IPS DF 6.9 (cell line): ENCODE results near the gene ATP8B2.
"Not testable (repeated sequence)": the region's sequence is repeated elsewhere in the genome, so short reads cannot be mapped to it uniquely, and the experiment has no call there.

Experiments used
- DNase-seq: peaks from one replicate; pipeline ENCODE4 v3.0.0-alpha.2; 2013; ENCODE audit warnings: low read depth, low spot score
- H3K27ac ChIP-seq: one replicate; pipeline ENCODE4 v1.5.1; 2013; ENCODE audit warnings: low read length, control low read depth
- H3K27me3 ChIP-seq: 2 replicates; pipeline ENCODE4 v1.6.1; 2013; ENCODE audit warnings: mild to moderate bottlenecking, low read length; ENCODE audit not compliant: control insufficient read depth, insufficient read depth
- H3K36me3 ChIP-seq: 2 replicates; pipeline ENCODE4 v1.6.1; 2013; ENCODE audit warnings: low read length; ENCODE audit not compliant: control insufficient read depth, insufficient read depth
- H3K4me1 ChIP-seq: 2 replicates; pipeline ENCODE4 v1.6.1; 2013; ENCODE audit warnings: low read length; ENCODE audit not compliant: control insufficient read depth, insufficient read depth
- H3K4me3 ChIP-seq: 2 replicates; pipeline ENCODE4 v1.5.1; 2013; ENCODE audit warnings: mild to moderate bottlenecking, low read length
- H3K9me3 ChIP-seq: 2 replicates; pipeline ENCODE4 v1.6.1; 2013; ENCODE audit warnings: low read length, inconsistent platforms; ENCODE audit not compliant: control insufficient read depth, insufficient read depth
- WGBS: extraction: QIAGEN DNeasy Blood & Tissue Kit; methylation state at CpG from one replicate; pipeline ENCODE4 v1.1.7; 2013; ENCODE audit warnings: mixed read lengths, missing lambda C conversion rate; ENCODE audit not compliant: insufficient read length, insufficient coverage; 5-methylcytosine and 5-hydroxymethylcytosine counted together

Gene ATP8B2

GRCh38 chr1:154309136-154309535 is 16.2 kb upstream of the ATP8B2 start:
- H3K27ac ChIP-seq, H3K4me1 ChIP-seq, H3K27me3 ChIP-seq, DNase-seq, H3K9me3 ChIP-seq, H3K4me3 ChIP-seq, H3K36me3 ChIP-seq: not testable (repeated sequence)
- WGBS, result no CpG with 5 or more reads among the region's 7 CpGs

- not testable (repeated sequence) for H3K4me3 ChIP-seq, H3K27me3 ChIP-seq, H3K27ac ChIP-seq, DNase-seq, H3K9me3 ChIP-seq, H3K4me1 ChIP-seq, H3K36me3 ChIP-seq
- WGBS, result 100% methylated on average over 1 of the region's 13 CpGs
Observed at GRCh38 chr1:154312229-154313065, 12.9 kb upstream of the ATP8B2 start.

- H3K36me3 ChIP-seq, result no peaks in the 10 kb centered on the region
- H3K27me3 ChIP-seq, result no peaks in the 10 kb centered on the region
- H3K9me3 ChIP-seq, result no peaks in the 10 kb centered on the region
- no peaks in the 10 kb centered on the region for H3K4me1 ChIP-seq
- DNase-seq, result no peak
- WGBS, result no CpG with 5 or more reads among the region's 10 CpGs
- H3K4me3 ChIP-seq, result no peak overlapping the region
- no peak overlapping the region for H3K27ac ChIP-seq
Observed at GRCh38 chr1:154313066-154313356, 12.3 kb upstream of the ATP8B2 start.

- H3K27me3 ChIP-seq, DNase-seq, H3K4me1 ChIP-seq, H3K36me3 ChIP-seq, H3K4me3 ChIP-seq, H3K9me3 ChIP-seq, H3K27ac ChIP-seq: not testable (repeated sequence)
- no CpG with 5 or more reads among the region's 3 CpGs for WGBS
Observed at GRCh38 chr1:154314226-154314625, 11.1 kb upstream of the ATP8B2 start.

- WGBS, result no CpG with 5 or more reads among the region's 1 CpG
- Histone ChIP-seq H3K4me3 (no peak overlapping the region), H3K9me3 (no peaks in the 10 kb centered on the region), H3K36me3 (no peaks in the 10 kb centered on the region), H3K27me3 (no peaks in the 10 kb centered on the region), H3K4me1 (no peaks in the 10 kb centered on the region), H3K27ac (no peak overlapping the region)
- DNase-seq, result no peak
Observed at GRCh38 chr1:154316704-154317103, 8.6 kb upstream of the ATP8B2 start.

- no peaks in the 10 kb centered on the region for H3K9me3 ChIP-seq
- no peaks in the 10 kb centered on the region for H3K36me3 ChIP-seq
- no peak overlapping the region for H3K4me3 ChIP-seq
- H3K27ac ChIP-seq, result no peak overlapping the region
- no CpG with 5 or more reads among the region's 4 CpGs for WGBS
- no peak for DNase-seq
- no peaks in the 10 kb centered on the region for H3K4me1 ChIP-seq
- no peaks in the 10 kb centered on the region for H3K27me3 ChIP-seq
Observed at GRCh38 chr1:154318386-154318785, 6.9 kb upstream of the ATP8B2 start.

- no peak within 1 kb of the TSS for H3K4me3 ChIP-seq
- no peaks in the 10 kb centered on the region for H3K36me3 ChIP-seq
- WGBS, result 100% methylated on average over 2 of the region's 9 CpGs
- no peaks in the 10 kb centered on the region for H3K27me3 ChIP-seq
- no peak for DNase-seq
- no peaks in the 10 kb centered on the region for H3K9me3 ChIP-seq
- H3K4me1 ChIP-seq, result no peaks in the 10 kb centered on the region
- H3K27ac ChIP-seq, result no peak within 1 kb of the TSS
Observed at GRCh38 chr1:154320882-154321608, 4.3 kb upstream of the ATP8B2 start, which contains the start of gene AQP10. TSS of gene AQP10 (plus strand) at chr1:154321093. CDS start at chr1:154321156, 63 bp downstream.

- not testable (repeated sequence) for DNase-seq, H3K36me3 ChIP-seq, H3K4me1 ChIP-seq, H3K4me3 ChIP-seq, H3K27ac ChIP-seq, H3K27me3 ChIP-seq, H3K9me3 ChIP-seq
Observed at GRCh38 chr1:154321609-154321934, 3.8 kb upstream of the ATP8B2 start.

GRCh38 chr1:154323493-154323892 is 1.8 kb upstream of the ATP8B2 start:
- Histone ChIP-seq H3K4me3 (no peak overlapping the region), H3K4me1 (peaks cover 10% of the 10 kb centered on the region; the same call in 1 of the 2 replicates), H3K27me3 (no peaks in the 10 kb centered on the region), H3K36me3 (no peaks in the 10 kb centered on the region), H3K27ac (no peak overlapping the region), H3K9me3 (no peaks in the 10 kb centered on the region)
- DNase-seq, result no peak
- WGBS, result no CpG with 5 or more reads among the region's 7 CpGs

GRCh38 chr1:154324241-154324640 is 1.1 kb upstream of the ATP8B2 start:
- no peak for DNase-seq
- Histone ChIP-seq H3K9me3 (no peaks in the 10 kb centered on the region), H3K27me3 (no peaks in the 10 kb centered on the region), H3K4me3 (no peak overlapping the region), H3K36me3 (no peaks in the 10 kb centered on the region), H3K4me1 (peaks cover 10% of the 10 kb centered on the region; the same call in 1 of the 2 replicates), H3K27ac (no peak overlapping the region)
- no CpG with 5 or more reads among the region's 2 CpGs for WGBS
